Measurements from ENCODE around the gene SELENOV.

Gene SELENOV

GRCh38 chr19:39524495-39524894 is 9.6 kb downstream of the SELENOV start:
- DNase-seq = no peak

- DNase-seq = no peak
Observed at GRCh38 chr19:39525205-39525604, 10.3 kb downstream of the SELENOV start.

GRCh38 chr19:39531834-39532232 is 16.9 kb downstream of the SELENOV start:
- DNase-seq = no peak

DNA sequence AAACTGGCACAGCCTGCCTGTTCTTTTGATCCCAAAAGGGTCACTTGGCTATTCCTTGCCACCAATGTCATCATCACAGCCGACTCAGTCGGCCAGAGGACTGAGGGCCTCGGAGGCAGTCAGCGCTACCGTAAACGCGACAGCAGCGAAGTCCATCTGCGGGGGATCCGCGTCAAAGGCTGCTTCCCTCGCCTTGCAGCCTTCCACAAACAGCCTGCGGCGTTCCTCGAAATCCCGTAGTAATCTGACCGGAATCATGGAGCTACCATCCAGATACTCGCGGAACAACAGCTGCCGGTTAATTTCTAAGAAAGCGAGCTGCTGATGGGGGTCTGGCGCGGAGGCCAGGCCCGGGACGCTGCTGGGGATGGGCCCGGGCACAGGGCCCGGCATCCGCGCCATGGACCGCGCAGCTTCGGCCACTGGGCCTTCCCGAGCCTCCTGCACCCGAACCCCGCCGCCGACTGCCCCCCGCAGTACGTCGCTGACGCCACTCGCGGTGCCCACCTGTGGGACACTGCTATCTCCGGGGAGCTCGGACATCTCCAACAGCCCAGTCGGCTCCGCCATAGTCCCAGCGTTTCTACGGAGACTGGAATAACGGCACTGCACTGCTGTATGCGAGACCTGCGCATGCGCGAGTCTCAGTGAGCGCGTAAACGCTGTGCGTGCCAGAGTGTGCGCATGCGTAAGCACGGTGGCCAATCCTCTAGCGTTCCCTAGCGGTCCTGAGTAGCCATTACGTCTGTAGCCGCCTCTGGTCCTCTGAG is 17.5 kb downstream of the SELENOV start, which contains the start of gene EID2B:
Gene EID2B (minus strand): TSS at position 620 of the 770 bp plus-strand sequence. CDS start 50 bp downstream, at position 570.
- DNase-seq = peak; percentile 88

- DNase-seq = no peak
Observed at GRCh38 chr19:39533003-39533512, 18.1 kb downstream of the SELENOV start.

DNA sequence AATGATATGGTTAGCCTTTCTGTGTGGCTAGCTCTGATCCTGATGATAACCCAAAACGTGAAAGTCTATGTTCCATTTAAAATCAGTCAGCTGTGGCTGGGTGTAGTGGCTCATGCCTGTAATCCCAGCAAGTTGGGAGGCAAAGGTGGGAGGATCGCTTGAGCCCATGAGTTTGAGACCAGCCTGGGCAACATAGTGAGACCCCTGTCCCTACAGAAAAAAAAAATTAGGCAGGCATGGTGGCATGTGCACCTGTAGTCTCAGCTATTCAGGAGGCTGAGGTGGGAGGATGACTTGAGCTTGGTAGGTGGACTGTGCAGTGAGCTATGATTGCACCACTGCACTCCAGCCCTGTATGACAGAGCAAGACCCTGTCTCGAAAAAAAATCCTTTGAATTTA is 18.9 kb downstream of the SELENOV start:
- no peak for DNase-seq

DNA sequence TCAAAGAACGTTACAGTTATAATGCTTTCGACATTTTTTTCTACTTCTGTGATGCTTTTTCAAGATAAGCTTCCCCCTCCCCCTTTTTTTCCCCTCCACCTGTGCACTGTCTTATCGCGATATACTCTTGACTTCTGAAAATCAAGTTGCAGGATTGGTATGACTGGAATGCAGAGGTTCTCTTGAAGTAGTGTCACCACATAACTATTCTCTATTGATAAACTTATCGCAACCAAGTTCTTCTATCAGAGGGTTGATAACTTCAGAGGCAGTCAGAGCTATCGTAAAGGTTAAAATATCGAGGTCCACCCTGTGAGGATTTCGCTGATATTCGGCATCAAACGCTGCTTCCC is 24.2 kb downstream of the SELENOV start:
- DNase-seq = no peak

- DNase-seq = peak; percentile 61
Observed at GRCh38 chr19:39539518-39540332, 24.8 kb downstream of the SELENOV start, which contains the start of gene EID2. EID2 (minus strand) TSS chr19:39540161; CDS start chr19:39540079, 82 bp downstream.

- DNase-seq = no peak
Observed at GRCh38 chr19:39540333-39540673, 25.4 kb downstream of the SELENOV start.

GRCh38 chr19:39542206-39542605 is 27.3 kb downstream of the SELENOV start:
- no peak for DNase-seq

DNA sequence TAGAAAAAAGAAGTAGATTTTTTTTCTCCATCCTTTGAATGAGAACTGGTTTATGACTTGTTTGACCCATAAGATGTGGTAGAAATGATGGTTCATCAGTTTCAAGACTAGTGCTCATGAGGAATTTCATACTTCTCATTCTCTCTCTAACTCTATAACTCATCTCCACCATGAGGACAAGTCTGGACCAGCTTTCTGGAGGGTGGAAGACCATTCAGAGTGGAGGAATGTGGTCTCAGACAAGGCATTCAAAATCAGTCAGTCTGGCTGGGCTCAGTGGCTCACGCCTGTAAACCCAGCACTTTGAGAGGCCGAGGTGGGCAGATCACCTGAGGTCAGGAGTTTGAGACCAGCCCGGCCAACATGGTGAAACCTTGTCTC is 28.5 kb downstream of the SELENOV start:
- DNase-seq = no peak

DNA sequence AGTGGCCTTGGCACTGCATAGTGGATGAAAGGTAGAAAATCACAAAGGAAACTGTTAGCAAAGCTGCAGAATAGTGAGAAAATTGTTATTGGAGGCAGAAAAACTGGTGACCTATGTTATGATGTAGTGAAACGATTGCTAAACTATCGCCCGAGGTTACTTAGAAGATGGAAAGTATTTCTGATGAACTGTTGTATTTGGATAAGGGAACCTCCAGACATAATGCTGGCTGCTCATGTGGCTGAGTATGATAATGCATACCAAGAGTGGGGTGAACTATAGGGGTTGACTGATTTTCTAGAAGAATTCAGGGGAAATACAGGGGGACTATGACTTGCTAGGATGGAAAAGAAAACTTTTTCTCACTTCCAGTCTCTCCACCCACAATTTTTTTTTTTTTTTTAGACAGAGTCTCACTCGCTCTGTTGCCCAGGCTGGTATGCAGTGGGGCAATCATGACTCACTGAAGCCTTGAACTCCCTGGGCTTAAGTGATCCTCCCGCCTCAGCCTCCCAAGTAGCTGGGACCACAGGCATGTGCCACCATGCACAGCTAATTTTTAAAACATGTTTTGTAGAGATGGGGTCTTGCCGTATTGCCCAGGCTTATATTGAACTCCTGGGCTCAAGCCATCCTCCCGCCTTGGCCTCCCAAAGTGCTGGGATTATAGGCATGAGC is 29.4 kb downstream of the SELENOV start:
- no peak for DNase-seq

GRCh38 chr19:39544911-39545310 is 30.0 kb downstream of the SELENOV start:
- no peak for DNase-seq

DNA sequence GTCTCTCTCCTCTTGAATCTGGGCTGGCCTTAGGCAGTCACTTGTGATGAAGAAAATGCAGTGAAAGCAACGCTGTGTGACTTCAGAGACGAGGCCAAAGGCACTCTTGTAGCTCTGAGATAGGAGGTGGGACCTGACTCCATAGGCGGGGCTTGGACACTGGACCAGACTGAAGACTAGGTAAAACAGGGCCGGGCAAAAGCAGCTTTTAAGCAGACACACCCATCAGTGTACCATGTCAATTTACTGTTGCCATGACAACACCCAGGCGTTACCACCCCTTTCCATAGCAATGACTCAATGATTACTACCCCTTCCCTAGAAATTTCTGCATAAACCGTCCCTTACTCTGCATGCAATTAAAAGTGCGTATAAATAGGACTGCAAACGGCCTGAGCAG is 31.7 kb downstream of the SELENOV start:
- DNase-seq = no peak

DNA sequence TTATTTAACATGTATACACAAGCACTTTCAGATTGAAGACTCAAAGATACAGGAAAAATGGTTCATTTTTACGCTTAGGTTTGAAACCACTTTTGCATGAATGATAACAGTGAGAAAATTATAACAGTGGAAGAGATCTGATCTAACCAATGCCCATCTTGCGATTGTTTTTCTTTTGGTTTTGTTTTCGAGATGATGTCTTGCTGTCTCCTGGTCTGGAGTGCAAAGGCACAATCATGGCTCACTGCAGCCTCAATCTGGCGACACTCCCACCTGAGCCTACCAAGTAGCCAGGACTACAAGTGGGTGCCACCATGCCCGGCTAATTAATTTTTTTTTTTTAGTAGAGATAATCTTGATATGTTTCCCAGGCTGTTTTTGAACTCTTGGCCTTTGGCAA is 35.3 kb downstream of the SELENOV start:
- DNase-seq = no peak

DNA sequence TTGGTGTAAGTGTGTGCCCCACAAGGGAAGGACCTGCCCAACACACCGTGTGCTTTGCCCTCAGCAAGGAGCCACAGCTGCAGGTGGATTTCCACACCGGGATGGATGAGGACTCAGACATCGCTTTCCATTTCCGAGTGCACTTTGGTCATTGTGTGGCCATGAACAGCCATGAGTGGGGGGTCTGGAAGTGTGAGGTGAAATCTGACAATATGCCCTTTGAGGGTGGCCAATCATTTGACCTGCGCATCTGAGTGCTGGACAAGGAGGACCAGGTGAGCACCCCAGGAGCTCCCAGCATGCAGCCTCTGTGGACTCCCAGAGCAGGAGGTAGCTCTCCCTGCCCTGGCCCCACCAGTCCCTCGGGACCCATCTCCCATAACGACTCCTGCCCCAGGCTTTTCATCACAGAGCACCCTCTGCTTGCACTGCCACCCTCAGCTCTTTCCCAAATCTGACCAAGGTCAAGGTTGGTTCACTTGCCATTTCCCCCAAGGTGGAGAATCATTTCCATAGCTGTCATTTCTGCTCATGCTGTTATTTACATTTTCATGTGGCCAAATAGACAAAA is 38.2 kb downstream of the SELENOV start:
- no peak for DNase-seq

DNA sequence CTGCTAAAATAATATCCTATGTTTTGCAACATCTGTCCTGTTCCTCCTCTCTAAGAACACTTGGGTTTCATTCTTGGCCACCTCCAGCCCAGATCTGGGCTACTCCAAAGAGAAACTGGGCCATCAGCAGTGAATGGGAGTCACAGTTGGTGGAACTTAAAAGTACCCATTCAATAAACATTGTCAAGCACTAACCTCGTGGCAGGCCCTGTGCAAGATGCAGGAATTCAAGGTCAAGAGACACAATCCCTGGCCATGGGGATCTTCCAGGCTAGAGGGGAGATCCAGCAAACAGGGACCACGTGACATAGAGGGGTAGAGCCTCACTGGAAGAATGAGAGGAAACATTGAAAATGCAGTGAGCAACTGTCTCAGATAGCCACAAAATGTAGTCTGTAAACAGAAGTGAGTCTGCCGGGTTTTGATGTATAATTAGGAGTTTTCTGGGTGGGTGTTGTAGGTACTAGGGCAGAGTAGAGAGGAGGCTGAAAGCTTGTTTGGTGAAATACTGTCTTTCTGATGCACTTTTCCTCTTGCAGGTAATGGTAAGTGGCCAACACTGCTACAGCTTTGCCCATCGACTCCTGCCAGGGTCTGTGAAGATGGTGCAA is 39.9 kb downstream of the SELENOV start:
- DNase-seq = no peak

GRCh38 chr19:39555883-39556282 is 40.9 kb downstream of the SELENOV start:
- no peak for DNase-seq

DNA sequence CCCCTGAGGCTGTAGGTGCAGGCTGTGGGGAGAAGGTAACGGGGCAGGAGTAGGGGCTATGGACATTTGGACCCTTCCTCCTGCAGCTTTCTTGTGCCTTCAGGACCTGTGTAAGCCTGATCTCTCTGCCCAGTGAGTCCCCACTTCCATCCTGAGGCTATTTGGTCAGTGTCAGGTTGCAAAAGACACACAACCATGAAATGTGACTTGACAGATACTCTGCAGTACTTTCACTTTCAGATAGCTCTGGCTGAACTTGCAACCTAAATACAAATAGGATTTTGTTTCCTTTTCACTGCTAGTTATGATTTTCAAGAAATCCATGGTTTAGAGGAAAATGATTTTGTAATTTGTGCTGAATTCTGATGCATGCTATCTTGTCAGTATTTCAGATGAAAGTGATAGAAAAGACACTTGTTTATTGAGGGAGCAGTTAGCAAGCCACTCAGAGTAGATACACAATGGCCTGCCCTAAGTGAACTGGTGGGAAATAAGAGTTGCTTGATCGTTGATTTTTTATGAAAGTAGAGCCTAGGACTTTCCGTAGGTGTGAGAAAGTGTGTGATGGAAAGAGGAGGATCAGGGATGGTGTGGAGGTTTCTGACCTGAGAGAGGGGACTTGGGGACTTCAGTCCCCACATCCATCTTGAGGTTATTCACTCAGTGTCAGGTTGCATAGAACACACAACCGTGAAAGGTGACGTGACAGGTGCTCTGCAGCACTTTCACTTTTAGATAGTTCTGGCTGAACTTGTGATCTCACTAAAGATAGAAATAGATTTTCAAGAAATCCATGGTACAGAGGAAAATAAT is 43.1 kb downstream of the SELENOV start:
- no peak for DNase-seq

DNA sequence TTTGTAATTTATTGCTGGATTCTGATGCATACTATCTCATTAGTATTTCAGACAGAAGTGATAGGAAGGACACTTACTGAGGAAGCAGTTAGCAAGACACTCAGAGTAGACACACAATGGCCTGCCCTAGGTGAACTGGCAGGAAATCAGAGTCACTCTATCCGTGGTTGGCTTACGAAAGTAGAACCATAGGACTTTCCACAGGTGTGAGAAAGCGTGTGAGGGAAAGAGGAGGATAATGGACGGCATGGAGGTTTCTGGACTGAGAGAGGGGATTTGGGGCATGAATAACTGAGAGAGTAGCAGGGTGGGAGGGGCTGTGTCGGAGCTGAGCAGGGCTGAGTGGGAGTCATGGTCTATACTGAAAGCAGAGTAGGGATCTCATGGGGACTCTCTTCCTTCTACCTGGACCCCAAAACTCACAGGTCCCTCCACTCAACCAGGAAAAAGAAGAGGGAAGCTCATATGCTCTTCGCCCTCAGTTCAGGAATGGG is 43.7 kb downstream of the SELENOV start:
- no peak for DNase-seq

DNA sequence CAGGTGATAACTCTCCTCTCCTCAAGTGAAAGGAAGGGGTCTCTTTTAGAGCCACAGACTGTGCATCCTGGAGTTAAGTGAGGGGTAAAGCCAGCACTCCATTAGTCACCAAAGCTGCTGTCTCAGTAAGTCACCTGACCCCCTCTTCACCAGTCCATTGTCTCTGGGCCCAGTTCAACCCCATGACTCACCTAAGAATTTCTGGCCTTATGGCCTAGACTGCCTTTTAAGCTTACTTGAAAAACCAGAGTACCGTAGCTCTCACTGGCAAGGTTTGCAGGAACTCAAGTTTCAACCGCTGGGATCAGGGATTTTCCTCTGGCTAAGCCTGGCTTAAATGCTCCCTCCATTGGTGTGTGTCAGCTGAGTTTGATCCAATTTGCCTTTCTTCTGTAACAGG is 48.5 kb downstream of the SELENOV start:
- DNase-seq = no peak

- DNase-seq = no peak
Observed at GRCh38 chr19:39566064-39566463, 51.1 kb downstream of the SELENOV start.

Data from KG1 (cell line).